ENCODE measurements around the gene PROZ.

Gene PROZ

DNA sequence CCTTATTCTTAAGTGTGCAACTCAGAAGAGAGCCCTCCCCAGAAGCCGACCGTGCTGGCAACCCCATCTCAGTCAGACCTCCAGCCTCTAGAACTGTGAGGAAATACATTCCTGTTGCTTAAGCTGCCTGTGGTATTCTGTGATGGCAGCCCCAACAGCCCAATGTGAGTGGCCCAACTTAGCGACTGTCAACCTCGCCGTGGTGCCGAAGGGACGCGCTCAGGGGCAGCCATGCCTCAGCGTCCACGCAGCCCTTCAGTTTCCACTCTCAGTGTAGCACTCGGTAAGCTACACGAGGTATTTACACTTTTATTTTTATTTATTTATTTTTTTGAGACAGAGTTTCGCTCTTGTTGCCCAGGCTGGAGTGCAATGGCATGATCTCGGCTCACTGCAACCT lies 18.4 kb downstream of the PROZ start:
- Histone ChIP-seq H3K4me3 (ENCODE audit: low read length) (no peak overlapping the region), H3K27me3 (replicated peaks; ENCODE audit: control insufficient read depth, insufficient read depth, low read length) (no peaks in the 10 kb centered on the region), H3K9me3 (ENCODE audit: control insufficient read depth, low read length) (no peaks in the 10 kb centered on the region), H3K9ac (ENCODE audit: low read length) (no peak overlapping the region), H3K4me1 (ENCODE audit: control insufficient read depth, insufficient read depth, low read length) (no peaks in the 10 kb centered on the region), H3K36me3 (ENCODE audit: control insufficient read depth, insufficient read depth, low read length, severe bottlenecking) (peaks cover 89% of the 10 kb centered on the region)
- no peak for DNase-seq (ENCODE audit: low read depth)

- H3K4me1 ChIP-seq (ENCODE audit: control insufficient read depth, insufficient read depth, low read length) = no peaks in the 10 kb centered on the region
These were observed 19.8 kb downstream of the PROZ start for GRCh38 chr13:113178070-113178895.

GRCh38 chr13:113178896-113179167 lies 20.4 kb downstream of the PROZ start:
- no peak overlapping the region for H3K9ac ChIP-seq (ENCODE audit: low read length)
- H3K36me3 ChIP-seq (ENCODE audit: control insufficient read depth, insufficient read depth, low read length, severe bottlenecking) = peaks cover 89% of the 10 kb centered on the region
- no peak overlapping the region for H3K4me3 ChIP-seq (ENCODE audit: low read length)
- no peak for DNase-seq (ENCODE audit: low read depth)
- no peaks in the 10 kb centered on the region for H3K9me3 ChIP-seq (ENCODE audit: control insufficient read depth, low read length)
- H3K4me1 ChIP-seq (ENCODE audit: control insufficient read depth, insufficient read depth, low read length) = no peaks in the 10 kb centered on the region
- H3K27me3 ChIP-seq (replicated peaks; ENCODE audit: control insufficient read depth, insufficient read depth, low read length) = no peaks in the 10 kb centered on the region

More at GRCh38 chr13:113178070-113178895, 19.8 kb downstream of the PROZ start:
- H3K36me3 ChIP-seq (ENCODE audit: control insufficient read depth, insufficient read depth, low read length, severe bottlenecking) = peaks cover 87% of the 10 kb centered on the region
- H3K9ac ChIP-seq (ENCODE audit: low read length) = no peak overlapping the region
- H3K27me3 ChIP-seq (replicated peaks; ENCODE audit: control insufficient read depth, insufficient read depth, low read length) = no peaks in the 10 kb centered on the region
- DNase-seq (ENCODE audit: low read depth) = peak; percentile 90
- no peaks in the 10 kb centered on the region for H3K9me3 ChIP-seq (ENCODE audit: control insufficient read depth, low read length)
- no peak overlapping the region for H3K4me3 ChIP-seq (ENCODE audit: low read length)

DNA sequence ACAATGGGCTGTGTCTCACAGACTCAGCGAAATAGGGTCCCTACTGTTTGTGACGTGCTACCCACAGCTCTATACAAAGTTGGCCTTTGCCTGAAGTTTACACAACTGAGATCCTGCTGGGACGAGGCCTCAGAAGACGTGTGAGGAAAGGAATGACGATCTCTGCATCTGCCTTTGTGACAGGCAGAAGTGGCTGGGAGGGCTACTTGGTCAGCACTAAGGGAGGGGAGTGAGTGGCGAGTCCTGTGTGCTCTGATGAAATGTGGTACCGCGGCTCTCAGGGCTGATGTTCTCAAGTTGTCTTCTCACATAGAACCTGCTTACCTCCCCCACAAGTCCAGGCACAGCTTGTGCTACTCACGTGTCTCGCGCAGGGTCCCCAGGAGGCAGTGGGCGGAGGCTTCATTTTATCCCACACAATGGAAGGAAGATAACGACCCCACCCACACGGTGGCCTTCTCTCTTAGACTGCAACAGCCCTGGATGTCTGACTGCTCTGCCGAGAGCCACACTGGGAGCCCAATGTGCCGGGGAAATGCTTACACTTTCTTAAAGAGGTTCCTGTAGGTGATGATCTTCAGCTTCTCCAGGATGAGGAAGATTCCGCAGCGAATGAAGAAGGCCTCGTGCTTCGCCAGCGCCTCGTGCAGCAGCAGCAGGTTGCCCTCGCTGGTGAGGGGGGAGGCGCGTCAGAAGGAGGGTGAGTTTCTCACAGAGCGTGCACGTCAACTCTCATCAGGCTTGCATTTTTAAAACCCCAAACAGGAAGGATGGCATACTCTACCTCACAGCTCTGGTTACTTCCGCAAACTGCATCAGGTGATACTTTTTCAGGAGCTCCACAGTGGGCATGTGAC lies 21.2 kb downstream of the PROZ start:
- H3K36me3 ChIP-seq (ENCODE audit: control insufficient read depth, insufficient read depth, low read length, severe bottlenecking) = peaks cover 90% of the 10 kb centered on the region

DNA sequence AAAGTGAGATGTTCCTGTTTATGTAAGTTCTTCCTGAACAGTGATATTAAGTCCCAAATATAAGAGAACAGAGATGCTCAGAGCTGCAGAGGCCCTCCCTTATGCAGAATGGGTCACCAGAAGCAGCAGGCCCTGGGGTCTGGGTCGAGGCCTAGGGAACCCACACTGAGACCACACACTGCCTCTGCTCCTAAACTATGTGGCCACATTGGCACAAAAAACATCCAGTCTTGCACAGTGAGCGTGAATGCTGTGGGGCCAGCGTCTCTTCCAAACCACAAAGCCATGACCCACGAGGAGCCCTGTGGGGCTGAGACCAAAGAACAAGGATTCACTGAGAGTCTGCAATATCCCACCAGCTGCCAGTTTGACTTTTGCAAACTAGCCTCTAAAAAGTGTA lies 23.6 kb downstream of the PROZ start:
- Histone ChIP-seq H3K4me3 (ENCODE audit: low read length) (no peak overlapping the region), H3K4me1 (ENCODE audit: control insufficient read depth, insufficient read depth, low read length) (peaks cover 11% of the 10 kb centered on the region), H3K9ac (ENCODE audit: low read length) (no peak overlapping the region), H3K27me3 (replicated peaks; ENCODE audit: control insufficient read depth, insufficient read depth, low read length) (no peaks in the 10 kb centered on the region), H3K9me3 (ENCODE audit: control insufficient read depth, low read length) (no peaks in the 10 kb centered on the region), H3K36me3 (ENCODE audit: control insufficient read depth, insufficient read depth, low read length, severe bottlenecking) (peaks cover 72% of the 10 kb centered on the region)
- DNase-seq (ENCODE audit: low read depth) = no peak

More for the DNA sequence above, 21.2 kb downstream of the PROZ start:
- Histone ChIP-seq H3K27me3 (replicated peaks; ENCODE audit: control insufficient read depth, insufficient read depth, low read length) (no peaks in the 10 kb centered on the region), H3K4me1 (ENCODE audit: control insufficient read depth, insufficient read depth, low read length) (no peaks in the 10 kb centered on the region), H3K4me3 (ENCODE audit: low read length) (no peak overlapping the region), H3K9ac (ENCODE audit: low read length) (no peak overlapping the region), H3K9me3 (ENCODE audit: control insufficient read depth, low read length) (no peaks in the 10 kb centered on the region)
- no peak for DNase-seq (ENCODE audit: low read depth)

- H3K4me3 ChIP-seq (ENCODE audit: low read length) = no peak overlapping the region
- DNase-seq (ENCODE audit: low read depth) = no peak
- H3K36me3 ChIP-seq (ENCODE audit: control insufficient read depth, insufficient read depth, low read length, severe bottlenecking) = peaks cover 62% of the 10 kb centered on the region
- H3K27me3 ChIP-seq (replicated peaks; ENCODE audit: control insufficient read depth, insufficient read depth, low read length) = no peaks in the 10 kb centered on the region
- H3K9ac ChIP-seq (ENCODE audit: low read length) = no peak overlapping the region
- H3K9me3 ChIP-seq (ENCODE audit: control insufficient read depth, low read length) = no peaks in the 10 kb centered on the region
- H3K4me1 ChIP-seq (ENCODE audit: control insufficient read depth, insufficient read depth, low read length) = peaks cover 24% of the 10 kb centered on the region
These were observed 25.1 kb downstream of the PROZ start for GRCh38 chr13:113183450-113184129.

DNA sequence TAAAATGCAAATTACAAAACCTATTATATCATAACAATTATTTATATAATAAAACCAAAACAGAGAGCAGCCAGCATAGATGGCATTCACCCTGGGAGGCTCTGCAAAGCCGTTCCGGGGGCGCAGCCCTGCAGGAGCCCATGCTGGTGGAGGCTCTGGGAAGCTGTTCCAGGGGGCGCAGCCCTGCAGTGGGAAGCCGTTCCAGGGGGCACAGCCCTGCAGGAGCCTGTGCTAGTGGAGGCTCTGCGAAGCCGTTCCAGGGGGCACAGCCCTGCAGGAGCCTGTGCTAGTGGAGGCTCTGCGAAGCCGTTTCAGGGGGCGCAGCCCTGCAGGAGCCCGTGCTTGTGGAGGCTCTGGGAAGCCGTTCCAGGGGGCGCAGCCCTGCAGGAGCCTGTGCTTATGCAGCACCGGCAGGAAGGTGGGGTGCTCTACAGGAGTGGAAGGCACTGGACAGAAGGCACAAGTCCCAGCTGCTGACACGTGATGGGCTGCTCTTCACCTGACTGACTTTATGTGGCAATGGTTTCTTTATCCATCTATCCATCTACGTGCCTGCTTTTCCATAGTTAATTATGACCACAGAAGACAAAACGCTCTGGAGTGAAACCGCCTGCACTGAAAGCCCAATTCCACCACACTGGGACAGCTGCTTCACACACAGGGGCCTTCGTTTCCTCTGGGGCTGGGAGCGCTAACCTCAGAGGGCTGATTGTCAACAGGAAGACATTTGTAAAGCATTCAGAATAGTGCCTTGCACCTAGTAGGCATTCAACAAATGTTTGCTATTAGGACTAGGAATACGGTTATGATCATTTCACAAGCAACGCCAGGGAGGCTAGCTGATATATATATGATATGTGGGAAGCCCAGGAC lies 26.4 kb downstream of the PROZ start:
- peaks cover 59% of the 10 kb centered on the region for H3K36me3 ChIP-seq (ENCODE audit: control insufficient read depth, insufficient read depth, low read length, severe bottlenecking)
- peaks cover 24% of the 10 kb centered on the region for H3K4me1 ChIP-seq (ENCODE audit: control insufficient read depth, insufficient read depth, low read length)

DNA sequence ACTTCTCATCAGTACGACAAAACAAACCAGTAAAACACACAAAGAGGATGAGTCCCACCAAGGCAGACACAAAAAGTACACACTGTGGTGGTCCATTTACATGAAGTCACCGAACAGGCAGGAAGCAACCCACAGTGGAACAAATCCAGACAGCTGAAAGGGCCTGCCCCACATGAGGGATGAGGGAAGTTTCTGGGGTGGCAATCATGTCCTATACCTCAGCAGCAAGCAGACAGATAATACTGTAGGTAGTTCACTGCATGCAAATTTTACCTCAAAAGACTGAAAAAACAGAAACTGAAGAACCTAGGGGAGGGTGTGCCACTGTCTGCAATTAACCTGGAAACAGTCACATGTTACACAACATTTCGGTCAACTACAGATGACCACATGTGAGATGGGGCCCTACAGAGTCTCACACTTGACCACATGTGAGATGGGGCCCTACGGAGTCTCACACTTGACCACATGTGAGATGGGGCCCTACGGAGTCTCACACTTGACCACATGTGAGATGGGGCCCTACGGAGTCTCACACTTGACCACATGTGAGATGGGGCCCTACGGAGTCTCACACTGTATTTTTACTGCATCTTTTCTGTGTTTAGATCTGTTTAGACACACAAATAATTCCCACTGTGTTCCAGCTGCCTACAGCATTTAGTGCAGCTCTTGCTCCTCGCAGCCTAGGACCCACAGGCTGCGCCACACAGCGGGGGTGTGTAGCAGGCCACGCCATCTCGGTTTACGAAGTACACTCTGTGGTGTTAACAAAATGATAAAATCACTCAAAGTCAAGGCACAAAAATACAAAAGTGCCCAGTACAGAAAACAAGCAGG lies 27.8 kb downstream of the PROZ start:
- Histone ChIP-seq H3K4me1 (ENCODE audit: control insufficient read depth, insufficient read depth, low read length) (peaks cover 24% of the 10 kb centered on the region), H3K36me3 (ENCODE audit: control insufficient read depth, insufficient read depth, low read length, severe bottlenecking) (peaks cover 54% of the 10 kb centered on the region), H3K27me3 (replicated peaks; ENCODE audit: control insufficient read depth, insufficient read depth, low read length) (no peaks in the 10 kb centered on the region), H3K9me3 (ENCODE audit: control insufficient read depth, low read length) (no peaks in the 10 kb centered on the region), H3K4me3 (ENCODE audit: low read length) (peak overlapping the region; percentile 79), H3K9ac (ENCODE audit: low read length) (peak overlapping the region; percentile 75)
- no peak for DNase-seq (ENCODE audit: low read depth)

More for the DNA sequence above, 26.4 kb downstream of the PROZ start:
- H3K27me3 ChIP-seq (replicated peaks; ENCODE audit: control insufficient read depth, insufficient read depth, low read length) = no peaks in the 10 kb centered on the region
- no peak for DNase-seq (ENCODE audit: low read depth)
- H3K9me3 ChIP-seq (ENCODE audit: control insufficient read depth, low read length) = no peaks in the 10 kb centered on the region
- H3K9ac ChIP-seq (ENCODE audit: low read length) = no peak overlapping the region
- no peak overlapping the region for H3K4me3 ChIP-seq (ENCODE audit: low read length)

- DNase-seq (ENCODE audit: low read depth) = peak; percentile 97
- H3K4me3 ChIP-seq (ENCODE audit: low read length) = peak overlapping the region; percentile 79
- peaks cover 27% of the 10 kb centered on the region for H3K4me1 ChIP-seq (ENCODE audit: control insufficient read depth, insufficient read depth, low read length)
- no peaks in the 10 kb centered on the region for H3K27me3 ChIP-seq (replicated peaks; ENCODE audit: control insufficient read depth, insufficient read depth, low read length)
- H3K36me3 ChIP-seq (ENCODE audit: control insufficient read depth, insufficient read depth, low read length, severe bottlenecking) = peaks cover 53% of the 10 kb centered on the region
- H3K9ac ChIP-seq (ENCODE audit: low read length) = peak overlapping the region; percentile 75
- H3K9me3 ChIP-seq (ENCODE audit: control insufficient read depth, low read length) = no peaks in the 10 kb centered on the region
These were observed 28.8 kb downstream of the PROZ start for GRCh38 chr13:113187263-113187669.
